IMR-90 (cell line): ENCODE measurements around the gene PCBP3. TPM values are rescaled to one million over a fixed set of nuclear protein-coding genes. Genes with fewer than 3 reads are reported as not detected.

Experiments used
- ATAC-seq: fragments of 200-7000 bp; cut with Tn5 transposase; 2 replicates; pipeline ENCODE4 v1.9.1; 2020; ENCODE audit warnings: low read depth, mild to moderate bottlenecking, moderate library complexity
- BruUV-seq: library from RNA; stranded (reverse); fragments of 400-500 nt; replicated peaks from 2 replicates; lab custom pipeline; 2021; lab: Mats Ljungman, UMichigan
- CTCF ChIA-PET: fragments of 300-600 bp; formaldehyde crosslinking; extraction: SDS; loops from one replicate; lab custom pipeline; 2021; ENCODE audit warnings: antibody characterized with exemption; lab: Yijun Ruan, JAX
- POLR2A ChIA-PET: fragments of 300-600 bp; sonication (Branson Sonifier 250); formaldehyde crosslinking; loops from one replicate; lab custom pipeline; 2022; ENCODE audit warnings: antibody characterized with exemption; ENCODE audit not compliant: unreplicated experiment; lab: Charles Lee
- DNase-seq: peaks from one replicate; pipeline ENCODE4 v3.0.0; 2013
- H2AFZ ChIP-seq: replicated peaks from 2 replicates; pipeline ENCODE3; 2013; ENCODE audit warnings: low read length, mild to moderate bottlenecking; ENCODE audit not compliant: poor library complexity
- H2AK5ac ChIP-seq: 2 replicates; pipeline ENCODE4 v1.6.1; 2013; ENCODE audit warnings: low read depth, low read length, inconsistent platforms
- H2AK9ac ChIP-seq: replicated peaks from 2 replicates; pipeline ENCODE3; 2013; ENCODE audit warnings: mild to moderate bottlenecking, low read depth, low read length, moderate library complexity; ENCODE audit not compliant: poor library complexity
- H2BK120ac ChIP-seq: 2 replicates; pipeline ENCODE4 v1.6.1; 2013; ENCODE audit warnings: low read depth, low read length, inconsistent platforms
- H2BK15ac ChIP-seq: 3 replicates; pipeline ENCODE4 v1.6.1; 2013; ENCODE audit warnings: low read depth, low read length, inconsistent platforms
- H2BK20ac ChIP-seq: 2 replicates; pipeline ENCODE4 v1.6.1; 2013; ENCODE audit warnings: low read depth, mild to moderate bottlenecking, inconsistent platforms, low read length, moderate library complexity
- H2BK5ac ChIP-seq: 2 replicates; pipeline ENCODE4 v1.6.1; 2013; ENCODE audit warnings: mild to moderate bottlenecking, low read depth, low read length, inconsistent platforms; ENCODE audit not compliant: poor library complexity, severe bottlenecking
- H3K14ac ChIP-seq: replicated peaks from 2 replicates; pipeline ENCODE4 v1.6.1; 2013; ENCODE audit warnings: low read depth, low read length, inconsistent platforms
- H3K18ac ChIP-seq: 2 replicates; pipeline ENCODE4 v1.6.1; 2013; ENCODE audit warnings: low read depth, low read length, control low read depth
- H3K23ac ChIP-seq: 2 replicates; pipeline ENCODE4 v1.6.1; 2013; ENCODE audit warnings: low read depth, low read length, inconsistent platforms
- H3K27ac ChIP-seq: 2 replicates; pipeline ENCODE4 v1.5.1; 2013; ENCODE audit warnings: mild to moderate bottlenecking, control low read depth, low read length; ENCODE audit not compliant: insufficient read depth
- H3K27me3 ChIP-seq: 2 replicates; pipeline ENCODE4 v1.6.1; 2013; ENCODE audit warnings: low read length; ENCODE audit not compliant: control insufficient read depth, insufficient read depth
- H3K36me3 ChIP-seq: 2 replicates; pipeline ENCODE4 v1.6.1; 2013; ENCODE audit warnings: low read length, mixed read lengths; ENCODE audit not compliant: control insufficient read depth, insufficient read depth
- H3K4ac ChIP-seq: 2 replicates; pipeline ENCODE4 v1.6.1; 2013; ENCODE audit warnings: low read depth, low read length, inconsistent platforms
- H3K4me1 ChIP-seq: 2 replicates; pipeline ENCODE4 v1.6.1; 2013; ENCODE audit warnings: low read length, mixed read lengths; ENCODE audit not compliant: control insufficient read depth, insufficient read depth
- H3K4me2 ChIP-seq: 2 replicates; pipeline ENCODE4 v1.6.1; 2013; ENCODE audit warnings: low read depth, mild to moderate bottlenecking, control low read depth, low read length, moderate library complexity
- H3K4me3 ChIP-seq: 2 replicates; pipeline ENCODE4 v1.5.1; 2013; ENCODE audit warnings: low read depth, mild to moderate bottlenecking, control low read depth, low read length, moderate library complexity; ENCODE audit not compliant: insufficient read depth
- H3K56ac ChIP-seq: 2 replicates; pipeline ENCODE4 v1.6.1; 2013; ENCODE audit warnings: low read length, inconsistent platforms; ENCODE audit not compliant: insufficient read depth; ENCODE audit errors: extremely low read depth
- H3K79me1 ChIP-seq, 2 experiments: 2 replicates each; pipeline ENCODE4 v1.6.1; 2013; ENCODE audit warnings: low read length in 2 of 2, inconsistent platforms in 1 of 2, low read depth in 1 of 2
- H3K9ac ChIP-seq: 2 replicates; pipeline ENCODE4 v1.6.1; 2013; ENCODE audit warnings: low read depth, low read length, control low read depth
- H3K9me1 ChIP-seq: 2 replicates; pipeline ENCODE4 v1.6.1; 2013; ENCODE audit warnings: low read length, inconsistent platforms; ENCODE audit not compliant: insufficient read depth
- H3K9me3 ChIP-seq: 2 replicates; pipeline ENCODE4 v1.6.1; 2013; ENCODE audit warnings: low read length; ENCODE audit not compliant: control insufficient read depth, insufficient read depth
- H4K20me1 ChIP-seq: 2 replicates; pipeline ENCODE4 v1.6.1; 2013; ENCODE audit warnings: low read length, inconsistent platforms; ENCODE audit not compliant: insufficient read depth
- H4K5ac ChIP-seq: 2 replicates; pipeline ENCODE4 v1.6.1; 2013; ENCODE audit warnings: mild to moderate bottlenecking, low read depth, low read length, control low read depth
- H4K8ac ChIP-seq, 2 experiments: 2 replicates each; pipeline ENCODE4 v1.6.1; 2013; ENCODE audit warnings: low read depth in 2 of 2, low read length in 2 of 2, control low read depth in 1 of 2, inconsistent platforms in 1 of 2
- H4K91ac ChIP-seq: 2 replicates; pipeline ENCODE4 v1.6.1; 2013; ENCODE audit warnings: low read depth, low read length, inconsistent platforms; ENCODE audit not compliant: insufficient read depth
- BHLHE40 ChIP-seq: fragments of 150-350 bp; IDR thresholded peaks from 2 replicates; pipeline ENCODE4 v1.6.1; 2016; ENCODE audit warnings: mild to moderate bottlenecking, low read depth, low read length
- MAZ ChIP-seq: IDR thresholded peaks from 2 replicates; pipeline ENCODE4 v1.6.1; 2012; ENCODE audit warnings: low read depth, mild to moderate bottlenecking, low read length, improper control_type of control experiment, moderate library complexity, borderline replicate concordance
- MXI1 ChIP-seq: IDR thresholded peaks from 2 replicates; pipeline ENCODE4 v1.6.1; 2012; ENCODE audit warnings: low read depth, mild to moderate bottlenecking, low read length, moderate library complexity, borderline replicate concordance
- NFE2L2 ChIP-seq: fragments of 150-350 bp; IDR thresholded peaks from 2 replicates; pipeline ENCODE4 v1.6.1; 2016; ENCODE audit warnings: low read depth, mild to moderate bottlenecking, low read length
- USF2 ChIP-seq: fragments of 150-350 bp; IDR thresholded peaks from 2 replicates; pipeline ENCODE4 v1.6.1; 2017; ENCODE audit warnings: mild to moderate bottlenecking, antibody characterized with exemption, low read length, low read depth
- WGBS, 2 experiments: methylation state at CpG; one replicate each; pipeline versions ENCODE4 v1.1.5 to v1.1.7; 2013; ENCODE audit warnings: missing lambda C conversion rate in 2 of 2; ENCODE audit not compliant: insufficient read length in 1 of 2; ENCODE audit errors: extremely low coverage in 2 of 2; 5-methylcytosine and 5-hydroxymethylcytosine counted together
- dilution Hi-C: fragments of 300-500 bp; cut with HindIII; formaldehyde crosslinking; loops from one replicate; pipeline ENCODE4 v1.14.3; 2018; ENCODE audit warnings: low sequenced_read_pairs; ENCODE audit not compliant: unreplicated experiment
- in situ Hi-C: fragments of 300-500 bp; cut with MboI; formaldehyde crosslinking; loops from 3 replicates; pipeline ENCODE4 v1.14.3; 2019; ENCODE audit warnings: low sequenced_read_pairs, inconsistent platforms, mixed read lengths
- intact Hi-C: fragments of 100-400 bp; cut with micrococcal nuclease; formaldehyde crosslinking; loops from 2 replicates; pipeline ENCODE4 v1.10.0; 2022
- polyA plus RNA-seq, 3 experiments: library from polyadenylated mRNA; depleted of rRNA; stranded (reverse); fragments of >200 nt; gene quantifications; 2 replicates each; pipeline ENCODE4 v1.2.3, GENCODE V29; 2012; ENCODE audit warnings: low replicate concordance in 1 of 3
- total RNA-seq: library from RNA; depleted of rRNA; stranded (reverse); fragments of >200 nt; gene quantifications from 2 replicates; pipeline ENCODE4 v1.2.3, GENCODE V29; 2012

PCBP3 gene
- total and polyA plus RNA-seq, 2 of the 4 experiments (the other 2 are of a cell fraction): 2.9 to 3.9 TPM

DNA sequence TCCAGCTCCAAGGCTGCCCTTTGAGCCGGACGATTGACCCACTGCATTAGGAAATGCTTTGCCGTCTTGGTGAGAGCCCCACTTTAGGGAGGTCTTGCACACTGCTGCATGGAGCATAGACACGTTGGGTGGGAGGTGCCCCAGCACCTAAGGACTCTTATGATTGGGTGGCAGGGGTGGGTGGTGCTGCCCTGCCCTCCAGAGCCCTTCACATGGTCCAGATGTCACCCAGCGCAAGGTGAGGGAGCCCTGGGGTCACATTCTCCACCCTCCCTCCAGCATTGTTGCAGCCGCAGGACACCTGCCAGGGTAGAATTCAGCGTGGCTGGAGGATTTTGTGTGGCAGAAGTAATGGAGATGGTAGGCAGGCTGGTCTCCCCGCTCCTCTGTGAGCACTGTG, 200.7 kb downstream of the PCBP3 start:
- dilution Hi-C loops (no loop called here), intact Hi-C loops (no loop called here), in situ Hi-C loops (no loop called here)
- H4K91ac ChIP-seq: no peak overlapping the region
- no peak for TF ChIP-seq NFE2L2
- no peak for TF ChIP-seq USF2
- no peak for TF ChIP-seq MAZ
- no peak for TF ChIP-seq MXI1
- no peak for TF ChIP-seq BHLHE40
- peaks cover 5% of the 10 kb centered on the region for H3K4me1 ChIP-seq
- H3K23ac ChIP-seq: no peak overlapping the region
- POLR2A ChIA-PET: no interaction called here
- H3K4ac ChIP-seq: no peak overlapping the region
- no peak overlapping the region for H4K8ac ChIP-seq
- no peak for ATAC-seq
- no peak overlapping the region for H3K4me3 ChIP-seq
- DNase-seq: no peak
- no peak overlapping the region for H3K4me2 ChIP-seq
- H2BK5ac ChIP-seq: no peak overlapping the region
- H4K20me1 ChIP-seq: no peaks in the 10 kb centered on the region
- H2AFZ ChIP-seq: peak overlapping the region; percentile 28
- no TSS peak for BruUV-seq
- no peak overlapping the region for H3K27ac ChIP-seq
- no peak overlapping the region for H3K14ac ChIP-seq
- no peaks in the 10 kb centered on the region for H3K36me3 ChIP-seq
- H3K18ac ChIP-seq: no peak overlapping the region
- no peak overlapping the region for H2BK120ac ChIP-seq
- H3K79me1 ChIP-seq: no peaks in the 10 kb centered on the region
- H3K9me3 ChIP-seq: peaks cover 10% of the 10 kb centered on the region
- H3K9ac ChIP-seq: no peak overlapping the region
- H2AK9ac ChIP-seq: no peak overlapping the region
- 80% methylated on average over 1 of the region's 8 CpGs; no CpG with 5 or more reads in 1 of the 2 experiments for WGBS, 2 experiments
- H2BK20ac ChIP-seq: no peak overlapping the region
- H2BK15ac ChIP-seq: no peak overlapping the region
- no peak overlapping the region for H2AK5ac ChIP-seq
- H3K9me1 ChIP-seq: peaks cover 9% of the 10 kb centered on the region
- H3K27me3 ChIP-seq: no peaks in the 10 kb centered on the region
- no peak overlapping the region for H3K56ac ChIP-seq
- H4K5ac ChIP-seq: no peak overlapping the region
- CTCF ChIA-PET: no interaction called here
